ENCODE measurements around the gene B3GNT2.

Gene B3GNT2

GRCh38 chr2:62199392-62200125 is 3.6 kb downstream of the B3GNT2 start:
- Histone ChIP-seq H3K9me3 (ENCODE audit: insufficient read depth, low read length, severe bottlenecking) (no peaks in the 10 kb centered on the region), H3K36me3 (ENCODE audit: insufficient read depth, low read length) (no peaks in the 10 kb centered on the region; the same call in 1 of the 2 replicates), H3K4me3 (ENCODE audit: low read depth in 1 of 2, low read length in 2 of 2) (no peak overlapping the region), H3K4me1 (ENCODE audit: insufficient read depth, low read length) (peaks cover 56% of the 10 kb centered on the region), H3K4me2 (ENCODE audit: insufficient read depth, low read length) (peak overlapping the region; percentile 39), H3K79me2 (ENCODE audit: insufficient read depth, low read length) (peaks cover 82% of the 10 kb centered on the region), H2AFZ (ENCODE audit: low read depth, low read length) (no peak overlapping the region), H3K27ac (ENCODE audit: low read length) (no peak overlapping the region), H3K27me3 (ENCODE audit: insufficient read depth, low read length, poor library complexity) (no peaks in the 10 kb centered on the region), H3K9ac (ENCODE audit: low read depth, low read length) (no peak overlapping the region), H4K20me1 (ENCODE audit: insufficient read depth, low read length) (peaks cover 55% of the 10 kb centered on the region)
- DNase-seq (no peak), ATAC-seq (ENCODE audit: insufficient read depth, low read depth) (no peak)
- TF ChIP-seq CTCF (IDR thresholded peaks at IDR 0.05; ENCODE audit: borderline replicate concordance, extremely low read depth, low read length, poor library complexity, severe bottlenecking) (no peak), EZH2 (IDR thresholded peaks at IDR 0.05; ENCODE audit: borderline replicate concordance, low read depth, low read length, severe bottlenecking) (no peak)

GRCh38 chr2:62200291-62200841 is 4.5 kb downstream of the B3GNT2 start:
- no peak for ATAC-seq (ENCODE audit: insufficient read depth, low read depth)
- Histone ChIP-seq H3K4me1 (ENCODE audit: insufficient read depth, low read length) (peaks cover 48% of the 10 kb centered on the region), H3K27ac (ENCODE audit: low read length) (no peak overlapping the region)

GRCh38 chr2:62200868-62201267 is 5.0 kb downstream of the B3GNT2 start:
- H3K36me3 ChIP-seq (ENCODE audit: insufficient read depth, low read length), result no peaks in the 10 kb centered on the region; the same call in 1 of the 2 replicates

More at GRCh38 chr2:62200291-62200841, 4.5 kb downstream of the B3GNT2 start:
- Histone ChIP-seq H3K4me3 (ENCODE audit: low read depth in 1 of 2, low read length in 2 of 2) (no peak overlapping the region), H3K4me2 (ENCODE audit: insufficient read depth, low read length) (peak overlapping the region; percentile 4; the same call in 1 of the 2 replicates), H2AFZ (ENCODE audit: low read depth, low read length) (no peak overlapping the region), H3K36me3 (ENCODE audit: insufficient read depth, low read length) (no peaks in the 10 kb centered on the region; the same call in 1 of the 2 replicates), H3K27me3 (ENCODE audit: insufficient read depth, low read length, poor library complexity) (no peaks in the 10 kb centered on the region), H3K79me2 (ENCODE audit: insufficient read depth, low read length) (peaks cover 91% of the 10 kb centered on the region), H3K9me3 (ENCODE audit: insufficient read depth, low read length, severe bottlenecking) (no peaks in the 10 kb centered on the region), H4K20me1 (ENCODE audit: insufficient read depth, low read length) (peaks cover 60% of the 10 kb centered on the region), H3K9ac (ENCODE audit: low read depth, low read length) (no peak overlapping the region)
- TF ChIP-seq CTCF (IDR thresholded peaks at IDR 0.05; ENCODE audit: borderline replicate concordance, extremely low read depth, low read length, poor library complexity, severe bottlenecking) (no peak), EZH2 (IDR thresholded peaks at IDR 0.05; ENCODE audit: borderline replicate concordance, low read depth, low read length, severe bottlenecking) (no peak)
- no peak for DNase-seq

More at GRCh38 chr2:62200868-62201267, 5.0 kb downstream of the B3GNT2 start:
- Histone ChIP-seq H3K4me2 (ENCODE audit: insufficient read depth, low read length) (no peak overlapping the region), H3K27ac (ENCODE audit: low read length) (no peak overlapping the region), H2AFZ (ENCODE audit: low read depth, low read length) (no peak overlapping the region), H3K79me2 (ENCODE audit: insufficient read depth, low read length) (peaks cover 96% of the 10 kb centered on the region), H3K9me3 (ENCODE audit: insufficient read depth, low read length, severe bottlenecking) (no peaks in the 10 kb centered on the region), H3K27me3 (ENCODE audit: insufficient read depth, low read length, poor library complexity) (no peaks in the 10 kb centered on the region), H3K9ac (ENCODE audit: low read depth, low read length) (no peak overlapping the region), H3K4me3 (ENCODE audit: low read depth in 1 of 2, low read length in 2 of 2) (no peak overlapping the region), H3K4me1 (ENCODE audit: insufficient read depth, low read length) (peaks cover 46% of the 10 kb centered on the region), H4K20me1 (ENCODE audit: insufficient read depth, low read length) (peaks cover 65% of the 10 kb centered on the region)
- no peak for TF ChIP-seq CTCF (IDR thresholded peaks at IDR 0.05; ENCODE audit: borderline replicate concordance, extremely low read depth, low read length, poor library complexity, severe bottlenecking)
- TF ChIP-seq EZH2 (IDR thresholded peaks at IDR 0.05; ENCODE audit: borderline replicate concordance, low read depth, low read length, severe bottlenecking), result no peak
- no peak for ATAC-seq (ENCODE audit: insufficient read depth, low read depth)
- no peak for DNase-seq

Measured in DND-41 (cell line).